Activated gamma-delta T cell (primary cell): ENCODE measurements around the gene FBRS.
"Not testable (repeated sequence)": the region's sequence is repeated elsewhere in the genome, so short reads cannot be mapped to it uniquely, and the experiment has no call there.

ENCODE experiments used
- DNase-seq: peaks from one replicate; lab custom pipeline; 2025; lab: John Stamatoyannopoulos, UW

Gene FBRS

GRCh38 chr16:30698816-30699614, 40.8 kb downstream of the FBRS start, which contains the start of gene SRCAP:
Gene SRCAP (plus strand): TSS chr16:30699171. CDS start chr16:30700825, 1,654 bp downstream.
- peak; percentile 64 for DNase-seq

- DNase-seq, result no peak
Measured at GRCh38 chr16:30699615-30700099, 41.4 kb downstream of the FBRS start.

- DNase-seq, result no peak
Measured at GRCh38 chr16:30700491-30700890, 42.3 kb downstream of the FBRS start.

GRCh38 chr16:30700971-30701370, 42.7 kb downstream of the FBRS start:
- no peak for DNase-seq

- not testable (repeated sequence) for DNase-seq
Measured at GRCh38 chr16:30703071-30703470, 44.8 kb downstream of the FBRS start.

GRCh38 chr16:30703971-30704370, 45.7 kb downstream of the FBRS start:
- no peak for DNase-seq

- no peak for DNase-seq
Measured at GRCh38 chr16:30706046-30706445, 47.8 kb downstream of the FBRS start.

GRCh38 chr16:30710971-30711370, 52.7 kb downstream of the FBRS start:
- DNase-seq, result no peak

- DNase-seq, result no peak
Measured at GRCh38 chr16:30711712-30712111, 53.5 kb downstream of the FBRS start.

GRCh38 chr16:30715750-30716445, 57.7 kb downstream of the FBRS start:
- no peak for DNase-seq

GRCh38 chr16:30720086-30720485, 61.9 kb downstream of the FBRS start:
- DNase-seq, result no peak
